Natural killer cell (primary cell): Measurements from ENCODE around the gene SOX8. TPM values are rescaled to one million over a fixed set of nuclear protein-coding genes. Genes with fewer than 3 reads are reported as not detected.

Experiments used
- ATAC-seq, 3 donors: fragments of 150-1000 bp in 2 of 3; fragments of 200-7000 bp in 1 of 3; cut with Tn5 transposase; 1 replicate in 1 of 3; 2 replicates in 2 of 3; pipeline ENCODE4 v1.10.0; 2021; ENCODE audit warnings: mild to moderate bottlenecking in 2 of 3, moderate library complexity in 2 of 3
- DNase-seq, 2 donors: peaks; one replicate each; pipeline versions ENCODE4 v3.0.0 to v3.0.0-alpha.2; 2013 to 2021; ENCODE audit warnings: mixed read lengths in 1 of 2
- H3K27ac ChIP-seq: one replicate; pipeline ENCODE4 v1.5.1; 2013; ENCODE audit warnings: mild to moderate bottlenecking, low read length
- H3K27me3 ChIP-seq: one replicate; pipeline ENCODE4 v1.6.1; 2013; ENCODE audit warnings: low read length; ENCODE audit not compliant: control insufficient read depth, insufficient read depth
- H3K36me3 ChIP-seq: one replicate; pipeline ENCODE4 v1.6.1; 2013; ENCODE audit warnings: low read length; ENCODE audit not compliant: control insufficient read depth, insufficient read depth
- H3K4me1 ChIP-seq: one replicate; pipeline ENCODE4 v1.6.1; 2013; ENCODE audit warnings: low read length; ENCODE audit not compliant: control insufficient read depth, insufficient read depth
- H3K4me3 ChIP-seq: one replicate; pipeline ENCODE4 v1.5.1; 2013; ENCODE audit warnings: low read length
- H3K9me3 ChIP-seq: one replicate; pipeline ENCODE4 v1.6.1; 2013; ENCODE audit warnings: low read length; ENCODE audit not compliant: control insufficient read depth, insufficient read depth
- H3K27ac Mint-ChIP-seq, 2 donors: one replicate each; pipeline ENCODE4 v1.8.0; 2022; ENCODE audit warnings: mild to moderate bottlenecking in 2 of 2, mixed read lengths in 2 of 2, moderate library complexity in 1 of 2
- H3K27me3 Mint-ChIP-seq, 2 donors: one replicate each; pipeline ENCODE4 v1.8.0; 2022; ENCODE audit warnings: low read depth in 2 of 2, mixed read lengths in 2 of 2
- H3K36me3 Mint-ChIP-seq: one replicate; pipeline ENCODE4 v1.8.0; 2022; ENCODE audit warnings: mixed read lengths
- H3K4me1 Mint-ChIP-seq, 2 donors: one replicate each; pipeline ENCODE4 v1.8.0; 2022; ENCODE audit warnings: mixed read lengths in 2 of 2
- H3K4me3 Mint-ChIP-seq: one replicate; pipeline ENCODE4 v1.8.0; 2022; ENCODE audit warnings: mild to moderate bottlenecking, moderate library complexity, mixed read lengths
- H3K9me3 Mint-ChIP-seq, 2 donors: one replicate each; pipeline ENCODE4 v1.8.0; 2022; ENCODE audit warnings: mixed read lengths in 2 of 2
- CTCF ChIP-seq: fragments of 200-600 bp; IDR thresholded peaks from one replicate; pipeline ENCODE4 v1.8.0; 2022; ENCODE audit warnings: antibody characterized with exemption
- WGBS: methylation state at CpG from one replicate; pipeline ENCODE4 v1.1.7; 2013; ENCODE audit warnings: missing lambda C conversion rate; ENCODE audit not compliant: insufficient coverage; 5-methylcytosine and 5-hydroxymethylcytosine counted together
- intact Hi-C: fragments of 100-400 bp; cut with micrococcal nuclease; formaldehyde crosslinking; loops from one replicate; pipeline ENCODE4 v1.14.2; 2022
- total RNA-seq, 4 donors: library from RNA; stranded (reverse); fragments of 120-200 nt in 1 of 4; gene quantifications; one replicate each; pipeline versions ENCODE4 v1.2.3 to v1.2.4, GENCODE V29; 2013 to 2022

The SOX8 gene
- total RNA-seq, 3 donors from 2014 or later (not counting 1 experiment from before 2014, with no cell fraction given), result not detected

GRCh38 chr16:970386-970765, 11.2 kb upstream of the SOX8 start:
- peak overlapping the region; percentile 76 for H3K4me3 ChIP-seq
- peaks cover 4% of the 10 kb centered on the region for H3K36me3 Mint-ChIP-seq
- no peaks in the 10 kb centered on the region for H3K36me3 ChIP-seq
- no peaks in the 10 kb centered on the region for H3K9me3 Mint-ChIP-seq
- peak overlapping the region; percentile 75 for H3K27ac ChIP-seq
- H3K27ac Mint-ChIP-seq, result peak overlapping the region; percentile 31 to 59
- under 1% methylated on average over 42 of the region's 42 CpGs for WGBS
- no peaks in the 10 kb centered on the region for H3K27me3 Mint-ChIP-seq
- ATAC-seq (peak in 1 of 3 donors; percentile 22), DNase-seq (no peak)
- peaks cover 15 to 20% of the 10 kb centered on the region in 2 donors for H3K4me1 Mint-ChIP-seq
- no peaks in the 10 kb centered on the region for H3K27me3 ChIP-seq
- intact Hi-C loops, result no loop called here
- TF ChIP-seq CTCF, result no peak
- H3K9me3 ChIP-seq, result peaks cover 3% of the 10 kb centered on the region
- peaks cover 17% of the 10 kb centered on the region for H3K4me1 ChIP-seq
- peak overlapping the region; percentile 88 for H3K4me3 Mint-ChIP-seq

- peak; percentile 95 to 97 for DNase-seq
- Mint-ChIP-seq H3K27ac (peak within 1 kb of the TSS; percentile 31 to 59), H3K9me3 (no peaks in the 10 kb centered on the region), H3K36me3 (no peaks in the 10 kb centered on the region), H3K27me3 (no peaks in the 10 kb centered on the region), H3K4me1 (peaks cover 10 to 14% of the 10 kb centered on the region in 2 donors), H3K4me3 (peak within 1 kb of the TSS; percentile 88)
- intact Hi-C loops, result no loop called here
- 3% methylated on average over 70 of the region's 71 CpGs for WGBS
- peak within 1 kb of the TSS; percentile 76 for H3K4me3 ChIP-seq
- no peak for TF ChIP-seq CTCF
- peak within 1 kb of the TSS; percentile 75 for H3K27ac ChIP-seq
- no peaks in the 10 kb centered on the region for H3K36me3 ChIP-seq
- ATAC-seq, result peak; percentile 96 to 99 (median 98)
- H3K4me1 ChIP-seq, result peaks cover 17% of the 10 kb centered on the region
- no peaks in the 10 kb centered on the region for H3K27me3 ChIP-seq
- no peaks in the 10 kb centered on the region for H3K9me3 ChIP-seq
Measured at GRCh38 chr16:970766-971581, 10.6 kb upstream of the SOX8 start, which contains the start of gene LMF1. TSS of gene LMF1 (minus strand) at chr16:970984. CDS start at chr16:970980, 4 bp downstream.

- intact Hi-C loops, result no loop called here
- H3K27me3 ChIP-seq, result no peaks in the 10 kb centered on the region
- Mint-ChIP-seq H3K27me3 (no peaks in the 10 kb centered on the region), H3K9me3 (no peaks in the 10 kb centered on the region), H3K36me3 (no peaks in the 10 kb centered on the region), H3K4me3 (peak overlapping the region; percentile 74), H3K27ac (peak overlapping the region in 1 of 2 donors; percentile 35), H3K4me1 (peaks cover 10 to 11% of the 10 kb centered on the region in 2 donors)
- DNase-seq (no peak), ATAC-seq (no peak)
- H3K4me3 ChIP-seq, result no peak overlapping the region
- TF ChIP-seq CTCF, result no peak
- peaks cover 17% of the 10 kb centered on the region for H3K4me1 ChIP-seq
- no peak overlapping the region for H3K27ac ChIP-seq
- no peaks in the 10 kb centered on the region for H3K9me3 ChIP-seq
- 89% methylated on average over 4 of the region's 5 CpGs for WGBS
- no peaks in the 10 kb centered on the region for H3K36me3 ChIP-seq
Measured at GRCh38 chr16:971582-971905, 10.0 kb upstream of the SOX8 start.
